COLO668 (cell line): ENCODE measurements around the gene LRFN3.
A peak's percentile ranks its signal among the peaks of the same experiment; 100 is the strongest.
"Not testable (repeated sequence)": the region's sequence is repeated elsewhere in the genome, so short reads cannot be mapped to it uniquely, and the experiment has no call there.

Source experiments
- DNase-seq: peaks from one replicate; lab custom pipeline; 2025; ENCODE audit not compliant: unreplicated experiment; lab: John Stamatoyannopoulos, UW

The LRFN3 gene

DNA sequence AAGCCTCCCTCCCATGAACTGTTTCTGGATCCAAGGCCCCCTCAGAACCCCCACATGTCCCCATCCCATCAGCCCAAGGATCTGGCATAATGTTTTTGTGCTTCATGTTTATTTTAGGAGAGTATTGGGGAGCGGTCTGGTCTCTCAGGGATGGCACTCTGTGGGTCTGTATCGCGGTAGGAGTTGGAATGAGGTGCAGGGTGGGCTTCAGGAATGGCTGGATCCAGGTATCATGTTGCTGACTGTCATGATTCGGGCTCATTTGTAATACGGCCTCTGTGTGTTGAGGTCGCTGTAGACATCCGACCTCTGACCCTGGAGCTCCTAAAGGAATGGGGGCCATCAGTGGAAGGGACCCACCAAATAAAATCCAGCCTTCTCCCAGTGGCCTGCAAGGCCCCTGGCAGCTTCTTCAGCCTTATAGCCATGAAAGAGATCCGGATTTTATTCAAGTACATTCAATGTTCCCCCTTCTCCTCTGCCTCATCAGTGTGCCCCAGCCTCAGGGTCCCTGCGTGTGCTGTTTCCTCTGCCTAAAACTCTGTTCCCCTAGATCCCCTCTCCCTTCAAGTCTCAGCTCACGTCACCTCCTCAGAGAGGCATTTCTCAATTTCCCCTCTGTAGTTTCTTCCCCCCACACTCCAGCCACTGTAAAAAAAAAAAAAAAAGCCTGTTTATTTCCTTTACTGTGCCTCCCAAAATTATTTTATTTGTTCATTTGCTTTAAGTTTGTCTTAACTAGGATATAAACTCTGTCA is 31.7 kb upstream of the LRFN3 start:
- DNase-seq: no peak

DNA sequence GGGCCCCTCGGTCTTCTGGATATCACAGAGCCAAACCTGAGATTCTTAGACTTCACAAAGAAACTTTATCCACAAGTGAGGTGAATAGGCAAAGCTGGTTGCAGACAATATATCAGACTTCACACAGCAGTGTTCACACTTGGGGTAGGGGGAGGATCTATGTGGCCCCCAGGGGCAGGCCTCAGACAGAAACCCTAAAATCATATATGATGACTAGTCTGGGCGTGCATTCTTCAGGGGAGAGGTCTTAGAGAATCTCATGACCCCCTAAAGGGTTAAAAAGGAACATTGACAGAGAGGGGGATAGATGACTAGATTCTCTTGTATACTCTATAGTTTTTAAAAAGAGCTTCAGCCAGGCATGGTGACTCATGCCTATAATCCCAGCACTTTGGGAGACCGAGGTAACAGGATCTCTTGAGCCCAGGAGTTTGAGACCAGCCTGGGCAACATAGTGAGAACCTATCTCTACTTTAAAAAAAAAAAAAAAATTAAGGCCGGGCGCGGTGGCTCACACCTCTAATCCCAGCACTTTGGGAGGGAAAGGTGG is 30.9 kb upstream of the LRFN3 start:
- DNase-seq: no peak

DNA sequence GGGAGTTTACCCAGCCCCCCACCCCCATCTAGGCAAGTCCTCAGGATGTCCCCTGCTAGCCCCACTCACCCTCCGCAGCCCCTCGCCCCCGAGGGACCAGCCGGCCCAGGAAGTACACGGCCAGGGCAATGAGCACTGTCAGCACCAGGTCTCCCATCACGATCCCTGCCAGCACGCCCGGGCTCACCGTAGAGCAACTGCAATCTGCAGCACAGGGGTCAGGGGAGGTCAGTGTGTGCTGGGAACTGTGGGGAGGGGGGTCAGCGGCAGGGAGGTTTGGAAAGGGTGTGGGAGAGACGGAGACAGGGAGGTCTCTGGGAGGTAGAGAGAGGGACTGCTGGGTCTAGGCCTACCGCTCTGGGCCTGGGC is 28.8 kb upstream of the LRFN3 start:
- DNase-seq: no peak

DNA sequence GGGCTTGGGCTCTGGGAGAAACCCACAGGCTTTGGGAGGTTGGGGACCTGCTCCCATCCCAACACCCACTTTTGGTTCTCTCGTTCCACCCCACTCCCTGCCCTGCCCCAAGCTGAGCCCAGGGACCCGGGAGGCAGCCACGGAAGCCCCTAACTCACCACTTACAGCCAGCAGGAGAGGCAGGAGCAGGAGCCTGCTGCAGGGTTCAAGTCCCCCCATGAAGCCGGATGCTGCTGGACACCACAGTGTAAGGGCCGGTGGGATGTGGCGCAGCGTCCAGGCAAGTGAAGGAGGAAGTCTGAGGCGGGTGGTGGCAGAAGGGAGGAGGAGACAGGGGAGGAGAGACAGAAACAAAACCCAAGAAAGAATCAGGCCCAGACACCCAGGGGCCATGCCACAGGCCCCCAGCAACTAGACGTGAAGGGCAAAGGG is 28.1 kb upstream of the LRFN3 start, which contains the start of gene TYROBP:
TSS of gene TYROBP (minus strand) at position 286 of the 432 bp plus-strand sequence. CDS start at position 219, 67 bp downstream.
- no peak for DNase-seq

DNA sequence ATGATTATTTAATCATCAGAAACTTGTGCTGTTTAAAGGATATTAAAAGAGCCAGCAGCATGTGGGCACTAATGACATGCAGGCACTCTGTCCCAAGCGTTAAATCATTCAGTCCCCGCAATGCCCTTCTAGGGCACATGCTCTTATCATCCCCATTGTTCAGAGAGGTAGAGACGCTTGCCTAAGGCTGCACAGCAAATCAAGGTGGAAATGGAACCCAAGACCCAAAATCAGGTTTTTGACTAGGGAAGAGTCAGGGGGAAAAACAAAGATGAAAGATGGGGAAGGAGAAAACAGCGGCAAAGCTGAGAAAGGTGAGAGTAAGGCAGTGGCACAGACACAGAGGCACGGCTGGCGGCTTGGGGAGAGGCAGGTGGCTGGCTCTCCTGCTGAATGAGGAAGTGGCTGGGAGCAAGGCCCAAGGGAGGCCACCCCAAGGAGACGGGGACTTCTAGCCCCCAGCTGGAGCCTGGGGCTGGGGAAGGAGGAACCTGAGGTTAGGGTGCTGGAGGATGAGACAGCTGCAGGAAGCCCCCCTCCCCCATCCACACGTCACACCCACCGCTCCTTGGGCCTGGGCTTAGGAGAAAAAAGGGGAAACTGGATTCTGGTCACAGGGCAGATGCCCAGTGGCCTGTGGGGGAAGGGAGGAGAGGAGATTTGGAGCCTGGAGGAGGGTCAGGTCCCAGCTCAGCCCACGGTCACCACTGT is 27.0 kb upstream of the LRFN3 start:
- DNase-seq: no peak

DNA sequence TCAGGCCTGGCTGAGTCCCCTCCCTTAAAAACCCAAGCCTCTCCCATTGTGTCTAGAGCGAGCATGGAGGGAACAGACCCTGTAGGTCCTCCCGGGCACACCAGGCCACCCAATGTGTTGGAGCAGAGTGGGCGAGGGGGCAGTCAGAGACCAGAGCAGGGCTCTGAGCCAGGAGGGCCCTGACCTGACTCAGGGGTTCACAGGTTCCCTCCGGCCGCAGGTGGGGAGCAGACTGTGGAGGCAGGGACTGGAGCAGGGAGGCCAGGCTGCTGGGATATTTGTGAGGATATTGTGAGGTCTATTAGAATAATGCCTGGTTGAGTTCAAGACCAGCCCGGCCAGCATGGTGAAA is 26.5 kb upstream of the LRFN3 start:
- DNase-seq: no peak

DNA sequence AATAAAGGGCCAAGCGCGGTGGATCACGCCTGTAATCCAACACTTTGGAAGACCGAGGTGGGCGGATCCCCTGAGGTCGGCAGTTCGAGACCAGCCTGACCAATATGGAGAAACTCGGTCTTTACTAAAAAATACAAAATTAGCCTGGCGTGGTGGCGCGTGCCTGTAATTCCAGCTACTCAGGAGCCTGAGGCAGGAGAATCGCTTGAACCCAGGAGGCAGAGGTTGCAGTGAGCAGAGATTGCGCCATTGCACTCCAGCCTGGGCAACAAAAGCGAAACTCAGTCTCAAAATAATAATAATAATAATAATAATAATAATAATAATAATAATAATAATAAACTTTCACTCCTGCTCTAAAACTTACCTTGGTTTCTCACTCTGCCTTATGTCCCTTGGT is 25.8 kb upstream of the LRFN3 start:
- not testable (repeated sequence) for DNase-seq

DNA sequence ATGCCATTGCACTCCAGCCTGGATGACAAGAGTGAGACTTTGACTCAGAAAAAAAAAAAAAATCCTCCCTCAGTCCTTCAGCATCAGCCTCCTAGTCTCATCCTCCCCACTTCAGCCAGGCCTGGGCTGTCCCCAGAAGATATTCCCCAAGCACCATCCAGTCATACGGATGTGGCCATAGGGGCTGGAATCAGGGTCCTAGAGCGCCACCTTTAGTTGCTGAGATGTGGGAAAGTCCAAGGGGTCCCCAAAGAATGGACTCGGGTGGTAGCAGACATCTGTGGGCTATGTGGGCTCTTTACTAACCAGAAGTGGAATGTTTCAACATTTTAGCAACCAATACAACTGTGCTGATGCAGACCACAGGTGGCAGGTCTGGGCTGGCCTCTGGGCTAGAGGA is 25.0 kb upstream of the LRFN3 start:
- DNase-seq: no peak

DNA sequence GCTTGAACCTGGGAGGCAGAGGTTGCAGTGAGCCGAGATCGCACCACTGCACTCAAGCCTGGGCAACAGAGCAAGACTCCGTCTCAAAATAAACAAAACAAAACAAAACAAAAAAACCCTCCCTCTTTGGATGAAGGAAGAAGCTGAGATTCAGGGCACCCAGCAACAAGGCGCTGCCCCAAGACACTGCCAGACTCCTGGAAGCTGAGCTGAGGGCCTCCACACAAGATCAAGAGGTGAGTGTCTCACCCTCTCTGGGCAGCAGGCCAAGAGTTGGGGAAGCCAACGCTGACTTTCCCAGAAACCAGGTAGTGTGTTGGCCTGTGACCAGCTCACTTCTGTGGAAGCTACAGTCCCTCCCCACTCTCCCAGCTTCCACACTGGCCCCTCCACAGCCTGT is 24.4 kb upstream of the LRFN3 start:
- no peak for DNase-seq

DNA sequence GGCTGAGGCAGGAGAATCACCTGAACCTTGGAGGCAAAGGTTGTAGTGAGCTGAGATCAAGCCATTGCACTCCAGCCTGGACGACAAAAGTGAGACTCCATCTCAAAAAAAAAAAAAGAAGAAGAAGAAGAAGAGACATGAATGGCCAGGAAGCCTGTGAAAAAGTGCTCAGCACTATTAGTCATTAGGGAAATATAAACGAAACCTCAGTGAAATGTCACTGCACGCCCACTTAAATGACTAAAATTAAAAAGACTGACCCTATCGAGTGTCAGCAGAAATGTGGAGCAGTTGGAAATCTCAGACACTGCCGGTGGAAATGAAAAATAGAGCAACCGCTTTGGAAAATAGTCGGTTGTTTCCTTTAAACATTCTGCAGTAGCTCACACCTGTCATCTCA is 22.6 kb upstream of the LRFN3 start:
- no peak for DNase-seq

DNA sequence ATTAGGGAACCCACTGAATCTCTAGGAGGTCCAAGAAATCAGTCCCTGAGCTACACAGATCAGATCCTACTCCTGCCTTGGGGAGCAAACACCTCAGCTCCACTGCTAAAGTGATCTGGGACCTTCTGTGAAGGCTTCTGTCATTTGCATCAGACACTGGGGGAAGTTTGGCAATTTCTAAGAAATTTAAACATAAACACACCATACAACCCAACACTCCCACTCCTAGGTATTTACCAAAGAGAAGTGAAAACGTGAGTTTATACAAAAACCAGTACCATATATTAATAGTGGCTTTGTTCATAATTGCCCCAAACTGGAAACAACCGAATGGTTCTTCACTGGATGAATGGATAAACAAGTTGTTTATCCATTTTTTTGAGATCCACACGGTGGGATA is 20.7 kb upstream of the LRFN3 start:
- DNase-seq: no peak

DNA sequence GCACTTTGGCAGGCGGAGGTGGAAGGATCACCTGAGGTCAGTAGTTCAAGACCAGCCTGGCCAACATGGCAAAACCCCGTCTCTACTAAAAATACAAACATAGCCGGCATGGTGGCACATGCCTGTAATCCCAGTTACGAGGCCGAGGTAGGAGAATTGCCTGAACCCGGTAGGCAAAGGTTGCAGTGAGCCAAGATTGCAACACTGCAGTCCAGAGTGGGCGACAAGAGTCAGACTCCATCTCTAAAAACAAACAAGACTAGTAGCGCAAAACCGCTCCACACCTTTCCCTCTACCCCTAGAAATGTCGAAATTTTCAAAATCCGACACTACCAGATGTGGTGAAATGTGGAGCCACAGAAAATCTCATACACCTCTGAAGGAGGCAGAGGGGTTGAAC is 16.9 kb upstream of the LRFN3 start:
- DNase-seq: no peak

DNA sequence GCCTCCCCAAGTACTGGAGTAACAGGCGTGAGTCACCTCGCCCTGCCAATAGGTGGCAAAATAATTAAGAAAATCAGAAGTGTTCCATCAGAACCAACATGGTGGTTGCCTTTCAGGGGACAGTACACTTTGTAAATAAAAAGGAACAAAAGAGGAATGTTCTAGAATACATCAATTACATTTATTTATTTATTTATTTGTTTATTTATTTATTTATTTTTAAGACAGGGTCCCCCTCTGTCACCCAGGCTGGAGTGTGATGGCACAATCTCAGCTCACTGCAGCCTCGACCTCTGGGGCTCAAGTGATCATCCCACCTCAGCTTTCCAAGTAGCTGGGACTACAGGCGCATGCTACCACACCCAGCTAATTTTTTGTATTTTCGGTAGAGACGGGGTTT is 15.2 kb upstream of the LRFN3 start:
- DNase-seq: no peak

DNA sequence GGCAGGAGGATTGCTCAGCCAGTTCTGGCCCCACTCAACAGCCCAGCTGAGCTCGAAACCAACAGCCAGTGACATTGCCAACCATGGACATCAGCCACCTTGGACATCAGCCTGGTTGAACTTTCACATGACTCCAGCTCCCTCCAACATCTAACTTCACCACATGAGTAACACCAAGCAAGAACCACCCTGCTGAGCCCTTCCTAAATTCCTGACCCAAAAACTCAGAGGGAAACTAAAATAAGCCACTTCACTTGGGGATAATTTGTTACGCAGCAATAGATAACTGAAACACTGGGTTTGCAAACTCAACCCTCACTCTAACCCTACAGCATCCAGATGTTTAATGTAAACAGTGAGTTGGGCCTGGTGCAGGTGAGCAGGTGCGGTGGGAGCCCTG is 10.7 kb upstream of the LRFN3 start:
- no peak for DNase-seq

DNA sequence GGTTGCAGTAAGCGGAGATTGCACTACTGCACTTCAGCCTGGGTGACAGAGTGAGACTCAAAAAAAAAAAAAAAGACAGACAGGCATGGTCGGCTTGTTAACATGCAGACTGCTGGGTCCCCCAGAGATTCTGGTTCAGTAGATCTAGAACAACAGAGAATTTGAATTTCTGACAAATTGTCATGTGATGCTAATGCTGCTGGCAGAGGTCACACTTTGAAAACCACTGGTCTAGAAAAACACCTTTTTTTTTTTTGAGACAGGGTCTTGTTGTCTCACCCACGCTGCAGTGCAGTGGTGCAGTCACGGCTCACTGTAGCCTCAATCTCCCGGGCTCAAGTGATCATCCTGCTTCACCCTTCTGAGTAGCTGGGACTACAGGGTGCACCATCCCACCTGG is 7.7 kb upstream of the LRFN3 start:
- no peak for DNase-seq

DNA sequence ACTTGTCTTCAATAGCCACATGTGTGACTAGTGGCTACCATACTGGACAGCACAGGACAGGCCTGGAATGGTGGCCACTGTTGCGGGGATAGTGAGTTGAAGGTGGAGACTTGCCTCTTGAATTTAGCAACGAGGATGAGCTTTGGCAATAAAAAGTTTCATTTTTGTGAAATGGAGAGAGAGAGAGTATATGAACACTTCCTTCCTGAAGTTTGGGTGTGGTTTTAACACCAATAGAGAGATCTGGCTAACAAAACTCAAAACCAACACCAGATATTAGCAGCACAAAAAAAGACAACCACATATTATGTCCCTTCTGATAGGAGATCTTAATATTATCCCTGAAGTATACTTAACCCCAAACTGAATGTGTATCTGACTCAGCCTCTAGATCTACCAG is 6.3 kb upstream of the LRFN3 start:
- no peak for DNase-seq

DNA sequence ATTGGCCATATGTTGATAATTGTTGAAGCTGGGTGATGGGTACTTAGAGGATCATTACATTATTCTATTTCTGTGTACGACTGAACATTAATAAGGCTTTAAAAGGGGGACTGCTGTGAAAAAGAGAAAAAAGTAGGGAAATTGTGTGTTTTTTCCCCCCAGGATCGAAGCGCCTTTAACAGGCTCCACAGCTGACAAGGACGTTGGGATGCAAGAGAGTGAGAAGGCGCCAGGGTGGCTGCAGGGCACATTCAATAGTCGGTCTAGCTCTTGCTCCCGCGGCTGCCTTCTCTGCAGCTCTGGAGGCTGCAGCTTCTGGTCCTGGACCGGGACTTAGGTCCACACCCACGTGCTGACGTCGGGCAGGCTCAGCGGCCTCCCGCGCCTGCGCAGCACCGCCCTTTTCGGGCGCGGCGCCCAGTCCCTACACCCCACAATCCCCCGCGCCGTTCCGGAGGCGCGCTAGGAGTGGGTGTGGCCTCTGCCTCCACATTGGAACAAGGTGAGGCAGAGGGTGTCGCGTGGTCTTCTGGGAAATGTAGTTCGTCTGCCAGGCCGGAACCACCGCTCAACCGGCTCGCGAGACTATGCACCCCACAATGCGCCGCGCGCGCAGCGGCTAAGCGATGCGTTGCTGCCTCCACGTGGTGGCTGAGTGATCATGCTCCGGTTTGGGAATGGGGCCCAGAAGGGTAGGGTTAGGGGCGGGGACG is 4.9 kb upstream of the LRFN3 start:
- peak; percentile 99 for DNase-seq

DNA sequence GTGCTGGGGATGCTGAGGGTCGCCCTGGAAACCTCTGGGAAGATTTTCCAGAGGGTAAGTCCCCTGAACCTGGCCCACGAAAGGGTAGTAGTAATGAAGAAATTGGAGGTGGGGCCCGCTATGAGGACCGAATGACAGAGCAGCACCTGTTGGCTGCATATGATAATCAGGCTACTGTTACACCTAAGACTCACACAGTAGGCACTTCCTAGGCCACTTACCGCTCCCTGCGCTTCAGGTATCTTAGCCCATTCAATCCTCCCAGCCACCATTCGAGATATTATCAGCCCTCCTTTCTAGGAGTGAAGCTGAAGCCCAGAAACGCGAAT is 4.3 kb upstream of the LRFN3 start:
- DNase-seq: no peak

DNA sequence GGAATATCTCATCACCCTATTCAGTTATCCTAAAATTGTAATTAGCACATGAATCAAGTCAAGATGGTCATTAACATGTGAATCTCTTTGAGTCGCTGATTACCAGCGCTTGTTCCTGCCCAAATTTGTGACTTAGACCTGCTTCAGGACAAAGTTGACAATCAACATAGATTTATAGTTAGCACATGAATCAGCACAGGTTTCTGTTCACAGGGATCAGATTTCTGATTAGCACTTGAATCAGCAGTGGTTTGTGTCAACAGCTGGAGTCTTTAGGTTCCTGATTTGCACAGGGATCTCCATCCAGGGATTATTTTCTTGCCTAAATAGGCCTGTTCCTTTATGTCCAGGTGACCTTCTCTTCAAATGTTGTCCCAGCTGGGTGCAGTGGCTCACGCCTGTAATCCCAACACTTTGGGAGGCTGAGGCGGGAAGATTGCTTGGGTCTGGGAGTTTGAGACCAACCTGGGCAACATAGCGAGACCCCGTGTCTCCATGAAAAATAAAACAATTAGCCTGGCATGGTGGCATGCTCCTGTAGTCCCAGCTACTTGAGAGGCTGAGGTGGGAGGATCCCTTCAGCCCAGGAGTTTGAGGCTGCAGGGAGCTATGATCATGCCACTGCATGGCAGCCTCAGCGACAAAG is 3.8 kb upstream of the LRFN3 start:
- peak; percentile 21 for DNase-seq

DNA sequence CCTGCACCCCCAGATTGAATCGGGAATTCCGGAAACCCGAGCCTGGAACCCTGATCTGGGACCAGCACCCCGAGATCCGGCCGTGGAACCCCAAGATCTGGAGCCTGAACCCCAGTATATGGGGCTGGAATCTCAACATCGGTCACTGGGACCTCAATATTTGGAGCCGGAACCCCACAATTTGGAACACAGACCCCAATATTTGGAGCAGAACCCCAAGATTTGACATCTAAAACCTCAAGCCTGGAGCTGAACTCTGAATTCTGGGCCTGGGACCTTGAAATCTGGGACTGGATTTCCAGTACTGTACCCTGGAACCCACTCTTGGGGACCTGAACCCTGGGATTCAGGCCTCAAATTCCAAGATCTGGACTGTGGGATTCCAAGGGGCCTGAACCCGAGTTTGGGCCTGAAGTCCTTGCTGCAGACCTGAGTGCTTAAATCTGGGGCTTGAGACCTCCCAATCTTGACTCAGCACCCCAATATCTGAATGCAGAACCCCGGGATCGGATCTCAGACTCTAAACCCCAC is 629 bp downstream of the LRFN3 start:
- no peak for DNase-seq
